GM18505 (cell line): ENCODE data around the gene NRXN3.

Experiments
- ATAC-seq: cut with Tn5 transposase; IDR thresholded peaks from one replicate; pipeline ENCODE4 v1.9.1; 2021; ENCODE audit not compliant: unreplicated experiment
- POLR2A ChIP-seq: IDR thresholded peaks from 4 replicates; pipeline ENCODE4 v1.6.1; 2011; ENCODE audit warnings: borderline replicate concordance; ENCODE audit not compliant: insufficient read depth, insufficient read length; ENCODE audit errors: extremely low read depth

The NRXN3 gene

GRCh38 chr14:79569072-79569471 is 1398.9 kb downstream of the NRXN3 start:
- TF ChIP-seq POLR2A, result no peak
- ATAC-seq, result no peak

DNA sequence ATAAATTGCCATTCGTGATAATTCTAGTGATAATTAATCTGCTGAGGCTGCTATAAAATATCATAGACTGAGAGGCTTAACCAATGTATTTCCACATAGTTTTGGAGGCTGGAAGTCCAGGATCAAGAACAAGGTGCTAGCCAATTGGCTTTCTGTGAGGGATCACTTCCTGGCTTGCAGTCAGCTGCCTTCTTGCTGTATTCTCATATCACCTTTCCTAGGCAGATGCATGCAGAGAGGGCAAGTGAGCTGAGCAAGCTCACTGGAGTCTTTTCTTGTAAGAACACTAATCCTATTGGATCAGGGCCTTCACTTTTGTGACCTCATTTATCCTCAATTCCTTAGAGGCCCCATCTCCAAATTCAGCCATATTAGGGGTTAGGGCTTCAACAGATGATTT is 1400.5 kb downstream of the NRXN3 start:
- no peak for ATAC-seq
- no peak for TF ChIP-seq POLR2A

DNA sequence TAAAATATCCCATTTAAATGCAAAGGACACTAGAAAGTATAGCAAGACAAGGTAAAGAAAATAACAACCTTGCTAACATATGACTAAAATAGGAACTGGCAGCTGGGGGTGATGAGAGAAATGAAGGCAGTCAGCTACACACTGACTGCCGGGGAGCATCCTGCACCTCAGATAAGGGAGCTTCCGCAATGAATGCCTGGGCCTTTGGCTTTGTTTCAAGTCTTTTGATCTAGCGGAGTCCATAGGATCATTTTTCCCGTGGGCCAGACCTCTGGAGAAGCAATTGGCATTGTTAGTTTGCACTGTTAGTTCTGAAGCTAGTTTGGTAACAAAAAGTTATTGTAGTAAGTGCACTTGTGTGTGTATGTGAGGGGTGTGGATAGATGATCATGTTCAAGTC is 1401.2 kb downstream of the NRXN3 start:
- no peak for ATAC-seq
- TF ChIP-seq POLR2A, result no peak

DNA sequence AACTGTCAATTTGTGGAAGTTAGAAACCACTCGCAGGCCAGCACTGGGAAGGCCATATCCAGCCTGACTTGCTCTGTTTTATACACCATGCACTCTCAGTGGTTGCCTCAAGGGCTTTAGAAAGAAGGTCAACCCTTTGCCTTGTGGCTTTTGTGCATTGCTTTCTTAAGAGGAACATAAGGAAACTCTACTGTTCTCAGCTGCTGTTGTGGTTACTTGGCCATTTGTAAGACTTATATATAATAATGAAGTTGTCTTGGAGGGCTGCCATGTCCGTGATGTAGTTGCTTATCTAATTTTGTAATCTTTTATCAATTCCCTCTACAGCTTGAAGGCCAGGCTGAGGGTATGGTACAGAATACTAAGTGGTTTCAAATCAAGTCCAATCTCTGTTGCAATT is 1403.3 kb downstream of the NRXN3 start:
- TF ChIP-seq POLR2A, result no peak
- no peak for ATAC-seq

DNA sequence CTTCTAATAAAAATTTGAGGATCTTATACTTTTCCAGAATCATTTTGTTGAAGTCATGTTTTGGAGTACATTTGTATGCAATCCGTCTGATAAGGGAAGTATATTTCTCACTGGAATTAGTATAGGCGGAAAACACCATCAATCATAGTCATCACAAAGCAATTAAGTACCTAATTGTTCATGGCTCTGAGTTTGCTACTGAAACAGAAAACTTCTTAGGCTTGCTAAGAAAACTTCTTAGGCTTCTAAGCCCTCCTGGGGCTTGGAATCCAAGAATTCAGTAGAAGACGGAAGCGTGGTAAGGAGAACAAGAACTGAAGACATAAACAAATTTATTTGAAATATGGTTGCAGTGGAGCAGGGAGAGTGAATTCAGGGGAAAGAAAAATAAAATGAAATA is 1404.9 kb downstream of the NRXN3 start:
- ATAC-seq, result no peak
- no peak for TF ChIP-seq POLR2A

- TF ChIP-seq POLR2A, result no peak
- ATAC-seq, result no peak
Observed at GRCh38 chr14:79576424-79576823, 1406.3 kb downstream of the NRXN3 start.

- no peak for ATAC-seq
- TF ChIP-seq POLR2A, result no peak
Observed at GRCh38 chr14:79578470-79578869, 1408.3 kb downstream of the NRXN3 start.

DNA sequence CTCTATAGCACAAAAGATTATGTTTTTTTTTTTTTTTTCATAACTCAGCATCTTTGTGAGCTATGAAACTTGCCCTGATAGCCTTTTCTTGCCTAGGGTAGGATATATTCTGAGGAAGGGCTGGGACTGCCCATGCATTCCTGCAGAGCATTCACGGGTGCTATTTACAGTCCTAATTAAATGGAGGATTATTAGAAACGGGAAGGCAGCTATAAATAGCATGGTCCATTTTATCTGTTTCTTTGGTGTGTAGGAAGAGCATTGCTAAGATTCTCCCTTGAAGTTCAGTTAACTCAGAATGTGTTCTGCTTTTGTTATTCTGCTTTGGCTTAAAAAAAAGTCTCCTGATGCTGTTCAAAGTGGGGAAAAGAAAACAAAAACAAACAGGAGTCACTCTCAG is 1410.2 kb downstream of the NRXN3 start:
- no peak for TF ChIP-seq POLR2A
- ATAC-seq, result no peak

DNA sequence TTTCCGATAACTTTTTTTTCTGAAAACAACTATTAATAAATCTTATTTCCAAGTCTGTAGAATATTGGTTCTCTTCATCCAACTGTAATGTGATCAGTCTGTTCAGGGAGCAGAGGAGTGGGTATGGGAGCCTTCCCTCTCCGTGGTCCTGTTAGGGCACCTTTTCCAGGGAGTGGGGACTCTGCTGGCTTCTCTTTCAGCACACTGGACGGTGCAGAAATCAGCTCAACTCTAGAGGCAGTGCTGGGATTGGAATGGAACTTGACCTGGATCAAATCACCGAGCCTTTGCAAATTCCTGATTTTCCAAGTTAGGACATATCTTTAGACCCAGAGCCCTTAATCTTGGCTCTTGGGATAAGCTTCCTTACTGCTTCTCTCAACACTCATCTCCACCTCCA is 1410.7 kb downstream of the NRXN3 start:
- TF ChIP-seq POLR2A, result no peak
- no peak for ATAC-seq

- no peak for TF ChIP-seq POLR2A
- no peak for ATAC-seq
Observed at GRCh38 chr14:79581912-79582576, 1411.9 kb downstream of the NRXN3 start.

- no peak for ATAC-seq
- no peak for TF ChIP-seq POLR2A
Observed at GRCh38 chr14:79583738-79584408, 1413.7 kb downstream of the NRXN3 start.

GRCh38 chr14:79584679-79585078 is 1414.5 kb downstream of the NRXN3 start:
- ATAC-seq, result no peak
- no peak for TF ChIP-seq POLR2A

- TF ChIP-seq POLR2A, result no peak
- no peak for ATAC-seq
Observed at GRCh38 chr14:79585845-79586244, 1415.7 kb downstream of the NRXN3 start.

GRCh38 chr14:79586416-79586815 is 1416.2 kb downstream of the NRXN3 start:
- no peak for ATAC-seq
- no peak for TF ChIP-seq POLR2A
